Epithelial cell of prostate (primary cell): ENCODE measurements around the gene ABCC5.
"Not testable (repeated sequence)": the region's sequence is repeated elsewhere in the genome, so short reads cannot be mapped to it uniquely, and the experiment has no call there.

ENCODE experiments used
- DNase-seq: peaks from one replicate; pipeline ENCODE4 v3.0.0-alpha.2; 2011; ENCODE audit warnings: low read depth, low spot score
- H3K27ac ChIP-seq: fragments of 450-650 bp; 2 replicates; pipeline ENCODE4 v1.5.1; 2017; ENCODE audit warnings: mild to moderate bottlenecking

The ABCC5 gene

DNA sequence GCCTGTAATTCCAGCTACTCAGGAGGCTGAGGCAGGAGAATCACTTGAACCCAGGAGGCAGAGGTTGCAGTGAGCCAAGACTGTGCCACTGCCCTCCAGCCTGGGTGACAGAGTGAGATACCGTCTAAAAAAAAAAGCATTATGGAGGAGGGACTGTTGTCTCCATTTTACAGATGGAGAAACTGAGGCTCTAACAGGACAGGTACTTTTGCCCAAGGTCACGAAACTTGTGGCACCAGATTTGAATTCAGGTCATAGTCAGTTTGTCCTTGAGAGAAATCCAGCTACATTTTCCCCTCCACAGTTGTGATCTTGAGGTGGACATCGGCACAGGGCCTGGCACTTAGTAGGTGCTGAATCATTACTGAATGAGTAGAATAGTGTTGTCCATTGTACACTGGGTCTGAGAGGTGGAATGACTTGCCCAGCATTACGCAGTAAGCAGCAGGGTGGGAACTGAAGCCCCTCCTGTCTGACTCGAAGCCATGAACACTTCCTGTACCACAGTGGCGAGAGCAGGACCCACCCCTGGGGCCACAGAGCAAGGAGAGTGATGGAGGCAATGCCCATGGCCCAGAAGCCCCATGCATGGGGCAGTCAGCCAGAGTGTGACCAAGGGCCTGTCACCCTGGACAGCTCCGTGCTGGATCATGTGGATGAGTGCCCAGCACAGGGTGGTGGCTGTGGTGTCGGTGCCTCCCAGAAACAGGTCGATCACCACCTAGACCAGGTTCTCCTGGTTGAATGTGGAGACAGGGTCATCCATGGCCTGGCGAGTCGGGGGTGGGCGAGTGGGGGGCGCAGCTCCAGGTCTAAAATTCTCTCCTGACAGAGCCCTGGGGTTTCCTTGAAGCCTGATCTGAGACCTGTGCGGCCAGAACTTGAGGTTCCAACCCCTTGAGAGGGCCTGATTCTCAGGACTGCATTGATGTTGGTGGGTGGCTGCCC, 112.6 kb downstream of the ABCC5 start:
- no peak for DNase-seq

DNA sequence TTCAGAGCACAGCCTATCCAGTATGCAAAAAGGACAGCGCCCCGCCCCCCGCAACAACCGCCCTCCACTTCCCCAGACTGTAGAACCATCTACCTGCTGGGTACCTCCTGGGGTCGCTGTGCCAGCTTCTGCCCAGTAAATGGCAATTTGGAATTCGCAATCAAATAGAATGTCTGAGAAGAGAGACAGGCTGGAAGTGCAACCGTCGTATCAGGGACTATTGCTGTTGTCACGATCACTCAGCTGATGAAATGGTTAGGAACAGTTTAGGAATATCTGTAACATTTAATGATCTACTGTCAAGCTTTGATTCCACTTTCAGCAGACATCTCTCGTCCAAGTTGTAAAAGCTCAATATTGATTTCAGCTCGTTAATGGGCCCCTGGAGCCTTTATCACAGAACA, 119.7 kb downstream of the ABCC5 start:
- DNase-seq = no peak
- H3K27ac ChIP-seq = no peak overlapping the region

More for the DNA sequence above, 112.6 kb downstream of the ABCC5 start:
- H3K27ac ChIP-seq = no peak overlapping the region

DNA sequence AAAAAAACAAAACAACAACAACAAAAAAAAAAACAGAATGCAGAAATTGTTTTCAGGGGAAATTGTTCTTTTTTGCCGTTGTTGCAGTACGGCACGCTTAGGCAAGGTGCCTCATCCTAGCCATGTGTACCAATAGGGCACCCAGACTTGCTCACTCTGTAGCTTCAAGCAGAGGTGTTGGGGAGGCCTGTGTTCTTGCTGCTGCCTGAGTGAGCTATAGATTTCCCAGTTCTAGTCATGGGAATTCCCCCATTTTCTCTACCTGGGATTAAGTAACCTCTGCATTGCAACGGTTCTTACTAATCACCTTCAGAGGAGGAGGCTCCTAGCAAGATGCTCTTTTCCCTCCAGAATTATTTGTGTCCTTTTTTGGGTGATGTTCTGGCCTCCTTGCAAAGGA, 120.1 kb downstream of the ABCC5 start:
- no peak for DNase-seq
- H3K27ac ChIP-seq = no peak overlapping the region

DNA sequence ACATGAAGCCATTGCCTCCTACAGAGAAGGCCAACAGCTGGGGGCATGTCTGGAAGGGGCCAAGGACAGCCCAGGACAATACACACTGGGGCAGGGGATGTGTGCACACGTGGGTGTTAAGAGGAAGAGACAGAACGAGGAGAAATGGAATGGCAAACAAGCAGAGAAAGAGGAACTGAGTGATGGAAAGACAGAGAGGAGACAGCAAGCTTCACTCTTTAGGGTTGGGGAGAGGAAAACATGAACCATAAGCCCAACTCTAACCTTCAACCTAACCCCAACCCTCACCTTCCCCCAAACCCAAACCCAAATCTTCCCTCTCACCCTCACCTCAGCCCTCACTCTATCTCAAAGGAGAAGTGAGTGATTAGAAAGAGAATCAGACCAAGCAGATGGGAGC, 121.1 kb downstream of the ABCC5 start:
- no peak overlapping the region for H3K27ac ChIP-seq
- no peak for DNase-seq

DNA sequence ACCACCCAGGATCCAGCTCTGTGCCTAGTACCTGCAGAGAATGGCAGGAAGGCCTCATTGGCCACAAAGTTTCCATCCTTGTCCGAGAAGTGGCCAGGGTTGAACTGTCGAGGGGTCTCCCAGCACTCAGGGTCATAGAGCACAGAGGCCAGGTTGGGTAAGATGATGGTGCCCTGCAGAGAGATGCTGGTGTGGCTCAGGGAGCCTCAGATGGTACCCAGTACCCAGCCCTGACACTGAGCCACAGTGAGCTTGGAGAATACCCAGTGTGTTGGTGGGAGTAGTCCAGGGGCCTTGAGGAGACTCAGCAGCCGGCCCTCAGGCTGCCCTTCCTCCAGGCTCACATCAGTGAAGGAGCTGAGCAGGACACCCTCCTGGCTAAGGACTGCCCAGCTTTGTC, 121.5 kb downstream of the ABCC5 start:
- DNase-seq = no peak
- no peak overlapping the region for H3K27ac ChIP-seq

DNA sequence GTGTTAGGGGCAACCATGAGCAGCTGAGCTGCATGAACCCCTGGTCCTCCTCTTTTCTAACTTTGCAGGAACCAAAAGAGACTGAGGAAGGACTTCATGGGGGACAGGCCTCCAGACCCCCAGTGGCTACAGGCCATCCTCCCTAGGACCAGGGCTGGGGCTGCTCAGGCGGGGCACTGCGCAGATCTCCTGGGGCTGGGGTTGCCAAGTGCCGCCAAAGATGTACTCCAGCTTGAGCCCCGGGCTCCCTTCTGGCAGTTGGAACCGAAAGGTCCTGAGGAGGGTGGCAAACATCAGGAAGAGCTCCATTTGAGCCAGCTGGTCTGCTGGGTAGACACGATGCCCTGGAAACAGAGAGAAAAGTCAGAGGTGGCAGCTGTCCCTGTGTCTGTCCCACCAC, 121.9 kb downstream of the ABCC5 start:
- no peak for DNase-seq
- H3K27ac ChIP-seq = no peak overlapping the region

DNA sequence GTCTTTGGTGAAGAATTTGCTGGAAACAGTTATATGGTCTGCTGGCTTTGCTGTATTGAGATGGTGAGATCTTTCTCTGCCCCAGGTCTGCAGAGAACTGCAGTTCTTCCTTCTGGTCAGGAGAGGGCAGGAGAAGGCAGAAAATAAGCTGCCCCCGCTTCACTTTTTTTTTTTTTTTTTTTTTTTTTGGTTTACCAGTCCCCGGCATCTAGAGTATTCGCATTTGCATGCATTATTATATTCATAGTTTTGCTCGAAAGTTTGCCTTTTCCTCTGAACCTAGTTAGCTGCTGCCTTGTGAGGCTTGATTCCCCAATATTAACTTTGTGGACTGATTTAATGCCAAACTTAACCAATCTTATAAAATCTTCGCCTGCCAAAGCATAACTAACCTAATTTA, 122.4 kb downstream of the ABCC5 start:
- H3K27ac ChIP-seq = no peak overlapping the region
- DNase-seq = no peak

DNA sequence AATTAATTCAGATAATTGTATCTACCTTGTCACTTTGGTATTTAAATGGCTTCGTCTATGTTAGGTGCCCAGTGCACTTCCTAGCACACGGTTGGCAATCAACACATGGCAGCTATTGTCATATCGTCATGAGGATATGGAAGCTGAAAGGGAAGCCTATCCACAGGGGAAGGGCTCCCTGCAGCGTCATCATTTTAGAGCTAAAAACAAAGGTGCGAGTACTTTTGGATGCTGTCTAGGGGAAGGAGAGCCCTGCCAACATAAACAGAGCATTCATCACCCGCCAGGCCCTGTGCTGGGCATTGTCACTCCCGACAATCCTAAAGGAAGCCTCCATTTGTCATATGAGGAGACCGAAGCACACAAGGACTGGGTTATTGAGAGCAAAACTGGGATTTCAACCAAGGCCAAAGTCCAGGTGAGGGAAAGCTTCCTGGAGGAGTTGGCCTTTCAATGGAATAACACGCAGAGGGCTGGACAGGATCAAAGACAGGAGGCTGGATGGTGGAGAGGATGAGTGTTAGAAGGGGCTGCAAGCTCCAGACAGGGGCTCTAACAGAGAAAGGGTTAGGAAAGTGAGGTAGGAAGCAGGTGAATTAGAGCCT, 125.0 kb downstream of the ABCC5 start:
- no peak overlapping the region for H3K27ac ChIP-seq
- DNase-seq = no peak

DNA sequence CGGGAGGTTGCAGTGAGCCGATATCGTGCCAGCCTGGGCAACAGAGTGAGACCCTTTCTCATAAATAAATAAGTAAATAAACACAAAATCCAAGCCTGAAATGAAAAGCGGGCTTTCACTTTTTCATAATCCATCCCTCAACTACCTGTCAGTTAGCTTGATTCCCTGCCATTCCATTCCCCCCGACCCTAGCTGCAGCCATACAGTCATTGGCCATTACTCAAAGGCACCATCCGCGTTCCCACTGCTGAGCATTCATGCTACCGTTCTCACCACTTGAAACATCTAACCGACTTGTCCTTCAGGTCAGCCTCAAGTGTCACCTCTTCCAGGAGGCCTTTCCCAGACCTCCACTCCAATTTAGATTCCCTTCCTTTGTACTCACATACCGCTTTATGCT, 131.9 kb downstream of the ABCC5 start:
- H3K27ac ChIP-seq = no peak overlapping the region
- no peak for DNase-seq

DNA sequence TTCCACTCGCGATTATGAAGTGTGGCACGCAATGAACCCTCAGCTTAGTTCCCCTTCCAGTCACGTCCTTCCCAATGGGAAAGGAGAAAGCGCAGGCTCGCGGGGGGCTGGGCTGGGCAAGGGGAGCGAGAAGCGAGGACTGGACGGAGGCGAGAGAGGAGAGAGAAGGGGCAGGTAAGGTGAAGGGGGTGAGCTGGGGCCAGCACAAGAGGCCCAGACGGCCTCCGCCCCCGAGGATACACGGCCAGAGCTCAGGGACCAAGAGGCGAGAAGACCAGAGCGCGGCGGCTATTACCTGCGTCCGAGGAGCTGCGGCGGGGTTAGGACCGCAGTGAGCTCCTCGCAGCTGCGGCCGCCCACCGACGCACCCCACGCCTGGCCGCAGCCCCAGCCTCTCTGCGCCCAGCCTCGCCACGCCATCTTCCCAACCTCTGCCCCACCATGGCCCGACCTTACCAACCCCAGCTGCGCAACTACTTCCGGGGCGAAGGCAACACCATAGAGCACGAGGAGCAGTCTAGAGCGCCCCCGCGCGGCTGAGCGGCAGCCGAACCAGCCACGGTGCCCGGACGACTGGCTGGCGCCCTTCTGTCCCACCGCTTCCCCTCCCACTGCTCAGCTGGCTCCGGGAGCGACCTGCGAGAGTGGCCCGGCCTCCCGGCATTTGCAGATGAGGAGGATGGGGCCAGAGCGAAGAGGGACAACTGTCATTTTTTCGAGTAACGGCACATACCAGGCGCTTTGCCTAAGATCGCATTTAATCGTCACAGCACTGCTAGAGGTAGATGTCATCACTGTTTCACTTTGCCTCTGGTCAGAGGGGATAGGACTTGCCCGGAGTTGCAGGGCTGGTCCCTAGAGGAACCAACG, 133.0 kb downstream of the ABCC5 start, which contains the start of gene PARL:
PARL (minus strand) TSS at position 454 of the 870 bp plus-strand sequence; CDS start at position 420, 34 bp downstream.
- peak; percentile 40 for DNase-seq
- peak within 1 kb of the TSS; percentile 62 for H3K27ac ChIP-seq

DNA sequence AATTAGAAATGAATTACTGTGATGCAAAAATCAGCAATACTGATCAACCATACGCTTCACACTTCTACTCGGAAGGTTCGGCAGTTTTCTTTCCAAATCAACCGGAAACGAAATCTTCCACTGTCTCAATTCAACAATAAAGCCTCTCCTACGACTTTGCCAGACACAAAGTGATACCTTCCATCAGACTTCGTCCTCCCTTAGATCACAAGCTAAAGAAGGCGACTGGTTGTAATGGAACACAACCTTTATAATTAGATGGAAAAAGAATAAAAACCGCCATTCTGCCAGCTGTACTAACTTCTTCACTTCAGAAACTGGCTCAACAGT, 133.6 kb downstream of the ABCC5 start:
- DNase-seq = no peak
- peak overlapping the region; percentile 62 for H3K27ac ChIP-seq

DNA sequence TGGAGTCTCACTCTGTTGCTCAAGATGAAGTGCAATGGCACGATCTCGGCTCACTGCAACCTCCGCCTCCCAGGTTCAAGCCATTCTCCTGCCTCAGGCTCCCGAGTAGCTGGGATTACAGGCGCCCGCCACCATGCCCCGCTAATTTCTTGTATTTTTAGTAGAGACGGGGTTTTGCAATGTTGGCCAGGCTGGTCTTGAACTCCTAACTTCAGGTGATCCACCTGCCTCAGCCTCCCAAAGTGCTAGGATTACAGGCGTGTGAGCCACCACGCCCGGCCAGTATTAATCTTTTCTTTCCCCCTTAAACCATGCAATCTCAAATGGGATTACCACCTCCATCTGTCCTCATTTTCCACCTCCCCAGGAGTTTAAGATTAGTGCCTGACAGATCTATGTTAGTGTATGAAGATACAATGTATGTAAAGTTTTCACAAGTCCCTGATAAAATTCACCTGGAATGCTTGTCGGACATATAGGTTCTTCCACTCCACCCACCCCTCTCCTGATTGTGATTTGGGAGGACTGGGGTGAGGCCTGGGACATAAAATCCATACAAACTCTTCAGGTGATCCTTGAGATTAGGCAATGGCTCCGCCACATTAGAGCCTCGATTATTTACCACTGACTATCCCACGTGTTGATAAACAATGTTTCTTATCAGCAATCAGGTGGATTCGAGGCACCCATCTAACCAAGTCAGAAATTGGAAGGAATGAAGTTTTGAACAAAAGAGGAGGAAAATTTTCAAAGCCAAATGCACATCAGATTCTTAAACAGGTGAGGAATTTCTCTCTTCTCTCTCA, 134.2 kb downstream of the ABCC5 start:
- DNase-seq = no peak
- H3K27ac ChIP-seq = peak overlapping the region; percentile 62

DNA sequence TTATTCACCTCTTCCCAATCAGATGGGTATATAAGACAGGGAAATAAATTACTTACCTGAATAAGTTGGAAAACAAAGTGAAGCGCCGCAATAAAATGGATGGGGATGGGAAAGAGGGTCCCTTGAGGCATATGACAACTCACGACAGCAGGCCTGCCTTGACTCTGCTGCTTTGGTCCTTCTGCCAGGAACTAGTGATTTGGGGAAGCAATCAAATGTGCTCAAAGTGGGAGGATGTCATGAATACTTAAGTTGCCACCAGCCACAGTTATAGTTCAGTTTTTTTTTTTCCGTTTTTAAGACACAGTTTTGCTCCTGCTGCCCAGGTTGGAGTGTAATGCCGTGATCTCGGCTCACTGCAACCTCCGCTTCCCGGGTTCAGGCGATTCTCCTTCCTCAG, 137.6 kb downstream of the ABCC5 start:
- H3K27ac ChIP-seq = no peak overlapping the region
- DNase-seq = no peak

DNA sequence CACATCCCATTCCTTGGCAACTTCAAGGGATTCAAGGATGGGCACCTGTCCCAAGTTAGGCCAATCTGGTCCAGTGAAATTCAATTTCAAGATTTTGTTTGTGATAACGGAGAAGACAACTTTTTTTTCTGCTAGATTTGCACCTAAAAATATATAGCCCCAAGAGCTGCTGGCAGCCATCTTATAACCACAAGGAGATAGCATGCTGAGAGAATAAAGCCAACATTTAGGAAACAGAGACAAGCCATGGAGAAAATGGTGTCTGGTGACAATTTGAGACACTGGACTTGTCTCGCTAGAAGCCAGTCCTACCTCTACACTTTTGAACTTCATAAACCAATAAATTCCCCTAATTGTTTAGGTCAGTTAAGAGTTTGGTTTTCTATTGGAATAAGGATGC, 138.4 kb downstream of the ABCC5 start:
- DNase-seq = no peak
- no peak overlapping the region for H3K27ac ChIP-seq

DNA sequence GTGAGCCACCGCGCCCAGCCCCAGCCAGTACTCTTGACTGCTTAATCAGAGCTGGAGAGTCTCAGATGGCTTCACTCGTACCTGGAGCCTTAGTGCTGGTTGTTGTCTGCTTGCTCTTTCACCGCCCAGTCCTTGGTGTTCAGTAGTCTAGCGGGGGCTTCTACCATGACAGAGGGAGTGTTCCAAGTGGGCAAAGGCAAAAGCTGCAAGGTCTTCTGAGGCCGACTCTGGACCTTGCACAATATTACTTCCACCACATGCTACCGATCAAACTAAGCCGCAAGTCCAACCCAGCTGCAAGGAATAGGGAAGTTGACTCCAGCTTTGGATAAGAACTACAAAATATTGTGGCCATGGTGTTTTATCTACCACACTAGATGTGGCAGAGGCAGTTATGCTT, 139.6 kb downstream of the ABCC5 start:
- no peak overlapping the region for H3K27ac ChIP-seq
- no peak for DNase-seq

DNA sequence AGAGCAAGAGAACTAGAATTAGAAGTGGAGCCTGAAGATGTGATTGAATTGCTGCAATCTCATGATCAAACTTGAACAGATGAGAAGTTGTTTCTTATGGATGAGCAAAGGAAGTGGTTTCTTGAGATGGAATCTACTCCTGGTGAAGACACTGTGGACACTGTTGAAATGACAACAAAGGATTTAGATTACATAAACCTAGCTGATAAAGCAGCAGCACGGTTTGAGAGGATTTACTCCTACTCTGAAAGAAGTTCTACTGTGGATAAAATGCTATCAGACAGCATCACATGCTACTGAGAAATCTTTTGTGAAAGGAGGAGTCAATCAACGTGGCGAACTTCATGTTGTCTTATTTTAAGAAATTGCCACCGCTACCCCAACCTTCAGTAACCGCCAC, 140.5 kb downstream of the ABCC5 start:
- not testable (repeated sequence) for H3K27ac ChIP-seq, DNase-seq

DNA sequence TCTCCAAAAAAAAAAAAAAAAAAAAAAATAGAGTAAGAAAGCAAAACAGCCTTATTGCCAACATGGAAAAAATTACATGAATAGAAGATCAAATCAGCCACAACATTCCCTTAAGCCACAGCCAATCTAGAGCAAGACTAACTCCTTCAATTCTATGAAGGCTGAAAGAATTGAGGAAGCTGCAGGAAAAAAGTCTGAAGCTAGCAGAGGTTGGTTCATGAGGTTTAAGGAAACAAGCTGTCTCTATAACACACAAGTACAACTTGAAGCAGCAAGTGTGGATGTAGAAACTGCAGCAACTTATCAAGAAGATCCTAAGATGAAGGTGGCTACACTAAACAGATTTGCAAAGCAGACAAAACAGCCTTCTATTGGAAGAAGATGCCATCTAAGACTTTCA, 142.3 kb downstream of the ABCC5 start:
- DNase-seq = no peak

DNA sequence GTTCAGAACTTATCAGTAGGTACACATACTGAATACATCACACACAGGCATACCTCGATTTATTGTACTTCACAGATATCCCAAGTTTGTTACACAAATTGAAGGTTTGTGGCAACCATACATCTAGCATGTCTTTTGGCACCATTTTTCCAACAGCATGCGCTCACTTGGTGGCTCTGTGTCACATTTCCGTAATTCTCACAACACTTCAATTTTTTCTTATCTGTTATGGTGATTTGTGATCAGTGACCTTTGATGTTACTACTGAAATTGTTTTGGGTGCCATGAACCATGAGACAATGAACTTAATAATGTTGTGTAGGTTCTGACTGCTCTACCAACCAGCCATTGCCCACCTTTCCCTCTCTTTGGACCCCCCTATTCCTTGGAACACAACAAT, 143.8 kb downstream of the ABCC5 start:
- no peak overlapping the region for H3K27ac ChIP-seq
- no peak for DNase-seq

More for the DNA sequence above, 142.3 kb downstream of the ABCC5 start:
- no peak overlapping the region for H3K27ac ChIP-seq

DNA sequence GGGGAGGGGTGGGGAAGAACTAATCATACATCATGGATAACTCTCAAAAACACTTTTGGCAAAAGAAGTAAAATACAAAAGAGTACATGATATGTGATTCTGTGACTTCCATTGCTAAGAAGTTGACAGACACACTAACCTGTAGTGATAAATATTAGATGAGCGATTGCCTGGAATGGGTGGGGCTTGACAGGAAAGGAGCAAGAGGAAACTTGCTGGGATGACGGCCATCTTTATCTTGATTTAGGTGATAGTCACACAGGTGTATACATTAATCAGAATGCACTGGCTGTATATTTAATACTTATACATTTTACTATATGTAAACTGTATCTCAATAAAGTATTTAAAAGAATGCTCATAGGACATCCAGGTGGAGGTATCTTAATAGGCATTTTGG, 146.1 kb downstream of the ABCC5 start:
- no peak for DNase-seq
- H3K27ac ChIP-seq = no peak overlapping the region

DNA sequence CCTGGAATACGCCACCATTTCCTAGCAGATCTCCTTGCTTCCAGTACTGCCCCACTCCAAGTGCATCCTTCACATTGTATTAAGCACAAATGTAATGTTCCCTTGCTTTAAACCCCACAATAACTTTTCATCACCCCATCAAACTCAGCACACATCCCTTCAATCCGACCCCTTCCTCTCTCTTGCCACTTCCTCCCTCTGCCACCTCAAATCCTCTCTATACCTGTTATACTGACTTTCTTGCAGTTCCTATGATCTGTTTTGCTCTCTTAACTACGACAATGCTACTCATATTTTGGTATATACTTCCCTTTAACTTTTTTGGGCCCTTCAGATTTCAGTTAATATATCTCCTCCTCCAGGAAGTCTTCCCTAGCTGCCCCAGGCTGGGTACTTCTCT, 147.1 kb downstream of the ABCC5 start:
- DNase-seq = no peak
- H3K27ac ChIP-seq = no peak overlapping the region
